NCI-H2196 (cell line): ENCODE measurements around the gene TAF4.

Experiments used
- DNase-seq: peaks from one replicate; lab custom pipeline; 2025; ENCODE audit not compliant: unreplicated experiment; lab: John Stamatoyannopoulos, UW

The TAF4 gene

DNA sequence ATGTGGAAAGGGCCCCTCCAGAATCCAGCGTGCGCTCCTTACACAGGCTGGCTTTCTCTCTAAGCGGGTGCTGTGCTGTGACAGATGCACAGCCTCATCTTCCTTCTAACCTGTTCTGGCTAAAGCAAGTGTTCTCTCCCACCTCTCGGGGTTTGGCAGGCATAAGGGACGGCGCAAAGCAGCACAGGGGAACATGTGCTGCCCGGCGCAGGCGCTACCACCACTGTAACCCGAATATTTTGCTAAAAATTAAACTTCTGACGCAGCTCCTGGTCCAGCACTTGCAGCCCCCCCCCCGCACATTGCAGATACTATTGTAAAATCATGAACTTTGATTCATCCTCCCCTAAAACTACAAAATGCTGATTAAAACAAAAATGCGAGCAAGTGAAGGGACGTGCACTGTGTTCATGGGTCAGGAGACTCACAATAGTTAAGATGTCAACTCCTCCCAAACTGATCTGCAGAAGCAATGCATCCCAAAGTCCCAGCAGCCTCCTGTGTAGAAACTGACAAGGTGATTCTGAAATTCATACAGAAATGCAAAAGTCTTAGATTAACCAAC, 43.0 kb downstream of the TAF4 start:
- no peak for DNase-seq

DNA sequence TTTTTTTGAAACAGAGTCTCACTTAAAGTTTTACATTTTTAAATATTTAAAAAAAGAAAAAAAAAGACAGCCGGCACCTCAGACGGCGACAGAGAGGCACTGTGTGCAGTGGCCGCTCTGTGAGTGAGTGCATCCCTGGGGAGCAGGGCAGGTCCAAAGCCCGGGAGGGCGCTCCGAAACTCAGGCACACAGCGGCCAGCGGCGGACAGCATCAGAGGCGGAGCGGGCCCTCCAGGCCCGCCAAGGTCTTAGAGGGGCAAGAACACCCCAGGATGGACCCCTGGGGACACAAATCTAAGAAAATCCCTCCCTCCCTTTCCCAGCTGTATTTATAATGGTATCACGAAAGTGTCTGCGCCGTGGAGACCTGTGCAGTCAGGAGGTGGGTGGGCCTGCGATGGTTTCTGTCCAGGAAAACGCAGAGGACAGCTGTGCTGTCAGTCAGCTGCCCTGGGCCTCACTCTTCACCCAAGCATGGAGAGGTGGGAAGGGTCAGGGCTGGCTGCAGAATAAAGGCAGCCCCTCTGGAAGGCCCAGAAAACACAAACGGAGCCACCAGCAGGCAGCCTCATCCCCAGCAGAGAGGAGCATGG, 43.8 kb downstream of the TAF4 start:
- DNase-seq = no peak

DNA sequence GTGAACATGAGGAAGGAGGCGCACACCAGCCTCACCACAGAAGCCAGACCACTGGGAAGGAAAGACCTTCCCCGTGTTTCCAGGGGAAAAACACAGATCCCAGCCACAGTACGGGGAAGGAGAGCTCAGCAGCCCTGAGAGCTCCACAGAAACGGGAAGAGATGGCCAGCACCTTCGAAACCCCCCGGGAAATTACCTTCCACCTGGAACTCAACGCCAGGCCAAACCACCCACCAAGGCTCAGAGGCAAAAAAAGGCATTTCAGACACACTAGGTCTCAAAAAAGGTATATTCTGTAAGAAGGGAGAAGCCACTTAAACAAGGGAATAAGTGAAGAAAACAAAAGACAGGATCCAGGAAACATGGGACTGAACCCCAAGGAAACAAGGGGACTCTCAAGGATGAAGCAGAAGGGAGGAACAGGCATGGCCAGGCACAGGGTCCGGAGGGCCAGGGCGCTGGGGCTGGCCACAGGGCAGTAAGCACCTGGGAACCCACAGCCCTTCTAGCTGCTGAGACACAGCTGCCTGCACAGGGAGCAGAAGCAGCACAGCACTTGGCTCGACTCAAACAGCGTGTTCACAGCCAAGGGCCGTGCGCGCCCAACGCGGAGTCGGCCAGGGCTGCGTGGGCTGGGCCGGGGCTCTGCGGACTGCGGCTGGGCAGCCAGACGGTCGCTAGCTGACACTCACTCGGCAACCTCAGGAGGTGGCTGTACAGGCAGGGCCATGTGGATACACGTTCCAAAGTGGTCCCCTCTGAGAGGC, 44.6 kb downstream of the TAF4 start:
- no peak for DNase-seq

- no peak for DNase-seq
Observed at GRCh38 chr20:62019881-62020492, 45.7 kb downstream of the TAF4 start.

DNA sequence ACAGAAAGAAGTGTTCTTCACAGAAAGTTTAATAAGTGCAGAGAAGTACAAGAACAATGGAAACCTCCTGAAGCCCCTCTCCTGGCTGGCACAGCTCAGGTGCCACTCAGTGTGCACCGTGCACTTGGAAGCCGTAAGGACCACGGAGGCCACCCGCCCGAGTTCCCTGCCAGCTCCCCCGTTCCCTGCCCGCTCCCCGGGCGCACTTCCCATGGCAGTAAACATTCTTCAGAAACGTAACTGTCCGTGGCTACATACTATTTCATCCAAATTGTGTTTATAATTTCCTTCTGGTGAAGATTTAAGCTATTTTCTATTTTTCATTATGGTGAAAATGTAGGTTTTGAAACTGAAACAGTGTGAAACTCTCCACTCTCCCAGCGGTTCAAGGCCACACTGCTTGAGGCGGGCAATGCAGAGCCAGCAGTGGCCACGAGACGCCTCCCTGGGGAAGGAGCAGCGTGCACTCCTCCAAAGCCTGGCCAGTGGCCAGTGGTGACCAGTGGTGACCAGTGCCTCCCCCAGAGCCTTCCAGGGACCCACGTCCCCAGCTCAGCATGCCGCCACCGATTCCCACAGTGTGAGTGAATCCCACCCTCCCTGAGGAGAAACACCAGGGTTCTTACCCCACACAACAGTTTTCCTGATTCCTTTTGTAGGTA, 46.4 kb downstream of the TAF4 start:
- no peak for DNase-seq

DNA sequence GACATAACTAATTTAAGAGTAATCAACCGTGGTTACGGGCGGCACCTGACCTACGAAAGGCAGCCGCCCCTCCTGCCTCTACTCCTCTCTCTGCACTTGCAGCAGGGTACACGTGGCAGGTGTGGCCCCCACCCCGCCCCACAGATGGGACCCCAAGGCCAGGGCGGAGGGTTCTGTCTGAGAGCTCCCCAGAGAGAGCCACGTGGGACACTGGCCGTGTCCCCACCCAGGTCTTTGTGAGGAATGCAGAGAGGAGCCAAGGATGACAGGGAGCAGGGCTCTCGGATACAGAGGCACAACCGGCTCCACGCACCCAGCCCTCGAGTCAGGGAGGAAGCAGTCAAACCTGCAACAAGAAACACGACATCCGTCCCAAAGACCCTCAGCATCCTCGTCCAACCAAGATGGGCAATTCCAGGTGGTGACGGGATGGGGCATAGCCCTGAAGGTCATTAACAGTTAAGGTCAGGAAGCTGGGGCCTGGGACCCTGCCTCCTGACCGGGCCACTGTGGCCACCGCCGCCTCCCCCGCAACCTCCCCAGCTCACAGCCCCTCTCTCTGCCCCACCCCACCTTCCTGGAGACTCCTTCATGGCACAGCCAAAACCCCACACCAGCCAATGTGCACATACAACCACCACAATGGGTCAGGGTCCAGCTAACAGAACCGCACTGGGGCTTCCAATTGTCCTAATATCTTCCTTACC, 47.1 kb downstream of the TAF4 start:
- DNase-seq = no peak

GRCh38 chr20:62015540-62016288, 50.0 kb downstream of the TAF4 start:
- DNase-seq = no peak

DNA sequence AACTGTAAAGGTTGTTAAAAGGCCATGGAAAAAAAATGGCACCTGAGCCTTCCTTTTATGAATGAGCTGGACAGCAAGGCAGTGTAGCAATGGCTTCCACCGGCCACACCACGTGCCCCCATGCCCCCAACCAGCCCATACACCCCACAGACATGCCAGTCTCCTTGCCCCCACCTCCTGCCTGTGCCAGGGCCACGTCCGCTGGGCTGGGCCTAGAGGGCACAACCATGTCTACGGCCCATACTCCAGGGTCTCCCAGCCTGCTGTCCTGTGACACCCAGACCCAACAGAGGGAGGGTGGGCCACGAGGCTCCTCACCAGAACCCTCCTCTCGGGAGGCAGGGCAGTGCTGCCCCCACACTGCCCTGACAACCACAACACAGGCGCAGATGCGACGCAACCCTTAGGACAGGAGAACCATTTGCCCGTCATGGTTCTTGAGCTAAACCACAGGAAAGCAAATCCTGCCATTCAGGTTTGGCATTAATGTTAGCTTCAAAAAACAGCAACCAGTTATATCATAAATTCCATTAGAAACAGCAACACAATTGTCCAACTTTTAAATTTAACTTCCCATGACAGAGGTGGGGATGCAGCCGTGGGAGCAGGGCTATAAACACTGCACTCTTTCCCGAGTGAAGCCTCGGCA, 50.7 kb downstream of the TAF4 start:
- no peak for DNase-seq

DNA sequence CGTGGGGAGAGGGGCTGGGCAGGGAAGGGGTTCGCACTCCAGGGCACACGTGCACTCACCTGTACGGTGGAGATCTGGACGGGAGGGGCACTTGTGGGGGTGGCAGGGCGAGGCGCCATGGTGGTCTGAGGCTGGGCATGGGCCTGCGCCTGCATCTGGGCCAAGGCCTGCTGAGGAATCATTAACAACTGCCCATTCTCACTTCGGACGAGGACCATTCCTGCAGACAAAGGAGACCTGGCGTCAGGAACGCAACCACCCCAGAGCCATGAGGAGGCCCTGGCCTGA, 51.2 kb downstream of the TAF4 start:
- DNase-seq = no peak

- no peak for DNase-seq
Observed at GRCh38 chr20:62012631-62013030, 53.0 kb downstream of the TAF4 start.

DNA sequence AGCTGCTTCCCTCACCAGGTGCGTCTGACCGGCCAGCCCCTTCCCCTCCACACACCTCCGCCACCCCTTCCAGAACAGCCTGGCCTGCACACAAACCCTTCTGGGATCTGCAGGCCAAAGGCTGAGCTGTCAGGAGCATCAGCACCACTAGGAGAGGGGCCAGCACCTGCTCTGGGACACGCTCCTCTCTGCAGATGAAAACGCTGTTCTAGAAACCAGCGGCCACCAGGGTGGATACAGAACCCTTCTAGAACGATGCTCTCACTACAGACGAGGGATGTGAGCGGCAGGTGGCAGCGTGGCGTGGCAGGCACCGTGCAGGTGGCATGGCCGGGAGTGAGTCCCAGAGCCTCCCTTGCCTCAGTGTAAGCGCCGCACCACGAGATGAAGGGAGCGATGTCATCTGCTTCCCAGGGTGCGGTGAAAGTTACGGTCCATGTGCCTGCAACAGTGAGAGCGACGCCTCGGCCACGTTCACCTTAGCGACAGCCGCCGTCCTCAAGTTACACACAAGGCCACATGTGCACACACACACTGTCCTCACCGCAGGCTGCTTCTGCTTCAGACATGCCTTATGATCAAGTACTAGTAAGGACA, 53.6 kb downstream of the TAF4 start:
- DNase-seq = no peak

DNA sequence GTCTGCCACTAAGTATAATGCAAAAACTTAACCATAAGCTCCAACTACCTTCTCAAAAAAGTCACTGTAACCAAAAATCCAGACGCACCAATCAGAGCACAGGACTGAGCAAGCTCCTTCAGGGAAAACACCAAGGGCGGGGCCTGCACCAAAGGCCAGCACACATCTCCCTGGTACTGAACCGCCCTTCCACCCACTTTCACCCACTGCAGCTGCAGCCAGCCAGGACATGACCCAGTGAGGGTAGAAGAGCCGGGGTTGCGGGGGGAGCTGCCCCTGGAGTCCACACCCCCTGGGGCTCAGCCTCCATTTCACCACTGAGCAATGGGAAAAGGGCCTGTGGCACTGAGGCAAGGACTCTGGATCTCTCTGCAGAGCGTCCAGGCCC, 54.3 kb downstream of the TAF4 start:
- no peak for DNase-seq

DNA sequence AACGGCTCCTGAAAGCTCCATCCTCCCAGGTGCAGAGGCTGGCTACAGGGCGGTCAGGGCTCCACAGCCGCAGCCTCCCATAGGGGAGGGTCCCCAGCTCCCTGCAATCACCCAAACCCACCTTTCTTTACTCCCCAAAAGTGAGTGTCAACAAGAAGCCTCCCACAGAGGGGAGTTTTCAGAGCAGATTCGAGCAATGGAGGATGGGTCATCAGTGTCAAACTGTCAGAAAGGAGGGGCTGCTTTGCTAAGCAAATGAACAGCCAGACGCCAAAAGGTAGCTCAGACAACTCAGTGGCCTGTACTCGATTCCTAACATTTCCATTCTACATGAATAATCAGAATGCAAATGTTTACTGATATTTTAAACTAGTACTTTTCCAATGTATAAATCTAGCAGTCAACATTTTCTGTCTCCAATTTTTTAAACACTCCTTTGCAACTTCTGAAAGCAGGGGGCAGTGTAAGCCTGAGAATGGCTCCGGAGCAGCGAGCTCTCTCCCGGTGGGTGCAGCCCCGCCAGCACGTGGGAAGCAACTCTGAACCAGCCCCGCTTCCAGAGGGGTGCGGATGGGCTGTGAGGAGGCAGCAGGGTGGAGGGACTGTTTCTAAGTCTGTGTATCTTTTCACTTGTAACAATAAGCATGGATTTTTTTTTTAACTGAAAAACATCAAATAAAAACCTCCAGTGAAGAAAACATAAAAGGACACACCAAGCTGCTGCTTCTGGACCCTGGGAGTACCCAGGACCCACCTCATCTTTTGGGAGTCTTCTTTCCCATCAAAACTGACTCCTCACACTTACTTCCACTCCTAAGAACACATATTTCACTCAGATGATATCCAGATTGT, 54.9 kb downstream of the TAF4 start:
- DNase-seq = peak; percentile 26

GRCh38 chr20:62009869-62010445, 55.7 kb downstream of the TAF4 start:
- no peak for DNase-seq

DNA sequence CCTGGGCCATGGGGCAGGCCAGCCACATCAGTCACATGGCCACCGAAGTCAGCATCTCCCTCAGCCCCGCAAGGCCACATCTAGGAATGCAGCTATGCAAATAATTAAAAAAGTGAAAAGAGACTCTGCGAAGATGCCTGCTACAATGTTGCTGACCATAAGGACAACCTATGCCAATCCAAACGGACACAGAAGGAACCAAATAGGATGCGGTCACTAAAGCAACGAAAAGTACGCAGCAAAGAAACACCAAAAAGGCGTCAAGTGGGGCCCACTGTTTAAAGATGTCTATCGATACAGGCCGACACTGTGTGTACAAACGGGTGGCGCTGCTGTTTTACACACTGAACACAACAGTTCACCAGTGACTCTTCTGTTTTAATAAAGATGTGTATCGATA, 56.4 kb downstream of the TAF4 start:
- no peak for DNase-seq

GRCh38 chr20:62008643-62009183, 57.0 kb downstream of the TAF4 start:
- DNase-seq = no peak

GRCh38 chr20:62007127-62007647, 58.5 kb downstream of the TAF4 start:
- no peak for DNase-seq

- DNase-seq = no peak
Observed at GRCh38 chr20:62006482-62006881, 59.2 kb downstream of the TAF4 start.
